A673 (cell line): Measurements from ENCODE around the gene PDCD7.

Source experiments
- EZH2 ChIP-seq: fragments of 200-600 bp; sonication (generic); IDR thresholded peaks from 2 replicates; pipeline ENCODE4 v1.6.1; 2017; ENCODE audit warnings: borderline replicate concordance, low read depth, mild to moderate bottlenecking, mixed read lengths, antibody characterized with exemption, low read length; ENCODE audit not compliant: poor library complexity, severe bottlenecking
- TF ChIP-seq, protein P1 (sequence below): fragments of 300-800, 200-600 bp; sonication (generic); conservative IDR thresholded peaks from 2 replicates; pipeline ENCODE4 v1.5.1; 2017; ENCODE audit warnings: low read depth, mild to moderate bottlenecking, antibody characterized with exemption, low read length, moderate library complexity, mixed read lengths

DNA sequence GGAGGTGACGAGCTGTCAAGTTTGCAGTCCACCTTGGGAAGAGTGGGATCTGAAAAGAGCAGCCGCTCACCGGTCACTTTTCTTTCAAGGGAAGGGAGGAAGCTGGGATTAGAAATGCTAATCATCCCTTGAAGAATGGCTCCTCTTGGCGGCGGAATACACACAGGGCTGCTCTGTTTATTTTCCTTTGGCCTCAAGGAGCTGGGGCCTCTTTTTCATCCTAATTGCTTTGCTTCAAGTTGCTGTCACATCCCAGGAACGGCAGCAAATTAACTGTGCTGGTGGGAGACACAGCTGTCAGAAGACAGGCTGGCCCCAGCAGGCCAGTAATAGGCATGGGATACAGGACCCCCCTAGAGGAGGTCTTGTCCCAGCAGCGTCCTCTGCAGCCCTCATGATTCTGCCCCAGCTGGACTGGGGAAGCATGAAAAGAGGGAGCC, 50.3 kb downstream of the PDCD7 start:
- TF ChIP-seq, protein P1, sequence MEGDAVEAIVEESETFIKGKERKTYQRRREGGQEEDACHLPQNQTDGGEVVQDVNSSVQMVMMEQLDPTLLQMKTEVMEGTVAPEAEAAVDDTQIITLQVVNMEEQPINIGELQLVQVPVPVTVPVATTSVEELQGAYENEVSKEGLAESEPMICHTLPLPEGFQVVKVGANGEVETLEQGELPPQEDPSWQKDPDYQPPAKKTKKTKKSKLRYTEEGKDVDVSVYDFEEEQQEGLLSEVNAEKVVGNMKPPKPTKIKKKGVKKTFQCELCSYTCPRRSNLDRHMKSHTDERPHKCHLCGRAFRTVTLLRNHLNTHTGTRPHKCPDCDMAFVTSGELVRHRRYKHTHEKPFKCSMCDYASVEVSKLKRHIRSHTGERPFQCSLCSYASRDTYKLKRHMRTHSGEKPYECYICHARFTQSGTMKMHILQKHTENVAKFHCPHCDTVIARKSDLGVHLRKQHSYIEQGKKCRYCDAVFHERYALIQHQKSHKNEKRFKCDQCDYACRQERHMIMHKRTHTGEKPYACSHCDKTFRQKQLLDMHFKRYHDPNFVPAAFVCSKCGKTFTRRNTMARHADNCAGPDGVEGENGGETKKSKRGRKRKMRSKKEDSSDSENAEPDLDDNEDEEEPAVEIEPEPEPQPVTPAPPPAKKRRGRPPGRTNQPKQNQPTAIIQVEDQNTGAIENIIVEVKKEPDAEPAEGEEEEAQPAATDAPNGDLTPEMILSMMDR: no peak
- TF ChIP-seq EZH2: no peak
